IPS DF 6.9 (cell line): Measurements from ENCODE around the gene BUB1.
"Not testable (repeated sequence)": the region's sequence is repeated elsewhere in the genome, so short reads cannot be mapped to it uniquely, and the experiment has no call there.

ENCODE experiments used
- DNase-seq: peaks from one replicate; pipeline ENCODE4 v3.0.0-alpha.2; 2013; ENCODE audit warnings: low read depth, low spot score
- H3K27ac ChIP-seq: one replicate; pipeline ENCODE4 v1.5.1; 2013; ENCODE audit warnings: low read length, control low read depth
- H3K27me3 ChIP-seq: 2 replicates; pipeline ENCODE4 v1.6.1; 2013; ENCODE audit warnings: mild to moderate bottlenecking, low read length; ENCODE audit not compliant: control insufficient read depth, insufficient read depth
- H3K36me3 ChIP-seq: 2 replicates; pipeline ENCODE4 v1.6.1; 2013; ENCODE audit warnings: low read length; ENCODE audit not compliant: control insufficient read depth, insufficient read depth
- H3K4me1 ChIP-seq: 2 replicates; pipeline ENCODE4 v1.6.1; 2013; ENCODE audit warnings: low read length; ENCODE audit not compliant: control insufficient read depth, insufficient read depth
- H3K4me3 ChIP-seq: 2 replicates; pipeline ENCODE4 v1.5.1; 2013; ENCODE audit warnings: mild to moderate bottlenecking, low read length
- H3K9me3 ChIP-seq: 2 replicates; pipeline ENCODE4 v1.6.1; 2013; ENCODE audit warnings: low read length, inconsistent platforms; ENCODE audit not compliant: control insufficient read depth, insufficient read depth
- WGBS: extraction: QIAGEN DNeasy Blood & Tissue Kit; methylation state at CpG from one replicate; pipeline ENCODE4 v1.1.7; 2013; ENCODE audit warnings: mixed read lengths, missing lambda C conversion rate; ENCODE audit not compliant: insufficient read length, insufficient coverage; 5-methylcytosine and 5-hydroxymethylcytosine counted together

The BUB1 gene

GRCh38 chr2:110637093-110637492 lies 40.8 kb downstream of the BUB1 start:
- Histone ChIP-seq H3K36me3 (peaks cover 12% of the 10 kb centered on the region), H3K27me3 (no peaks in the 10 kb centered on the region)
- WGBS, result no CpG with 5 or more reads among the region's 1 CpG

DNA sequence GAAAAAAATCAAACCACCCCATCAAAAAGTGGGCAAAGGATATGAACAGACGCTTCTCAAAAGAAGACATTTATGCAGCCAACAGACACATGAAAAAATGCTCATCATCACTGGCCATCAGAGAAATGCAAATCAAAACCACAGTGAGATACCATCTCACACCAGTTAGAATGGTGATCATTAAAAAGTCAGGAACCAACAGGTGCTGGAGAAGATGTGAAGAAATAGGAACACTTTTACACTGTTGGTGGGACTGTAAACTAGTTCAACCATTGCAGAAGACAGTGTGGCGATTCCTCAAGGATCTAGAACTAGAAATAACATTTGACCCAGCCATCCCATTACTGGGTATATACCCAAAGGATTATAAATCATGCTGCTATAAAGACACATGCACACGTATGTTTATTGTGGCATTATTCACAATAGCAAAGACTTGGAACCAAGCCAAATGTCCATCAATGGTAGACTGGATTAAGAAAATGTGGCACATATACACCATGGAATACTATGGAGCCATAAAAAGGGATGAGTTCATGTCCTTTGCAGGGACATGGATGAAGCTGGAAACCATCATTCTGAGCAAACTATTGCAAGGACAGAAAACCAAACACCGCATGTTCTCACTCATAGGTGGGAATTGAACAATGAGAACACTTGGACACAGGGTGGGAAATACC lies 41.8 kb downstream of the BUB1 start:
- H3K9me3 ChIP-seq, H3K27ac ChIP-seq, DNase-seq, H3K27me3 ChIP-seq, H3K4me3 ChIP-seq, H3K4me1 ChIP-seq: not testable (repeated sequence)
- no CpG with 5 or more reads among the region's 4 CpGs for WGBS
- peaks cover 12% of the 10 kb centered on the region for H3K36me3 ChIP-seq

More at GRCh38 chr2:110637093-110637492, 40.8 kb downstream of the BUB1 start:
- Histone ChIP-seq H3K27ac (no peak overlapping the region), H3K4me3 (no peak overlapping the region), H3K9me3 (no peaks in the 10 kb centered on the region), H3K4me1 (no peaks in the 10 kb centered on the region)
- no peak for DNase-seq

GRCh38 chr2:110627348-110627747 lies 50.5 kb downstream of the BUB1 start:
- not testable (repeated sequence) for H3K9me3 ChIP-seq, DNase-seq, H3K27me3 ChIP-seq, H3K27ac ChIP-seq, H3K36me3 ChIP-seq, H3K4me1 ChIP-seq, H3K4me3 ChIP-seq
- WGBS, result no CpG with 5 or more reads among the region's 1 CpG

- not testable (repeated sequence) for H3K36me3 ChIP-seq, H3K27ac ChIP-seq, H3K4me1 ChIP-seq, H3K27me3 ChIP-seq, H3K4me3 ChIP-seq, H3K9me3 ChIP-seq, DNase-seq
- WGBS, result no CpG with 5 or more reads among the region's 9 CpGs
These were observed 58.4 kb downstream of the BUB1 start for GRCh38 chr2:110619326-110619939.

DNA sequence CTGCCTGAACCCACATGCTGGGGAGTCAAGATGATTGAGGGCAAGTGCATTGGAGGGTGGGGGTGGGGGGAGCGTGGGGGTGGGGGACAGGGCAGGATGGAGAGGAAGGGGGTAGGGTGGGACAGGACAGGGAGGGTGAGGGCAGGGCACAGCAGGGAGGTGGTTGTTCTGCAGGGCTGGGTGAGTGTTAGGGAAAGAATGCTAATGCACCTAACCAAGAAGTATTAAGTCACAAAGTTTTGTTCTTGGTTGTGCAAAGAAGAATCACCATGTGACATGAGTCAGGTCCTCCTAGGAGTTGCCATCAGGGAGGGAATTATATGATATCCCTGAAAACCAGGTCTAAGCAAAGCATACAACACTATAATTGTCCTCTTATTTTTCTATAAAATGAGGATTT lies 63.9 kb downstream of the BUB1 start:
- not testable (repeated sequence) for H3K36me3 ChIP-seq, DNase-seq, H3K27me3 ChIP-seq, H3K9me3 ChIP-seq, H3K27ac ChIP-seq, H3K4me3 ChIP-seq, H3K4me1 ChIP-seq
- no CpG with 5 or more reads among the region's 1 CpG for WGBS

- H3K9me3 ChIP-seq, DNase-seq, H3K27ac ChIP-seq, H3K27me3 ChIP-seq, H3K4me1 ChIP-seq, H3K36me3 ChIP-seq, H3K4me3 ChIP-seq: not testable (repeated sequence)
- WGBS, result no CpG with 5 or more reads among the region's 94 CpGs
These were observed 67.1 kb downstream of the BUB1 start for GRCh38 chr2:110610613-110611250.

- not testable (repeated sequence) for H3K27ac ChIP-seq, H3K9me3 ChIP-seq, H3K4me1 ChIP-seq, H3K4me3 ChIP-seq, DNase-seq, H3K36me3 ChIP-seq, H3K27me3 ChIP-seq
- no CpG with 5 or more reads among the region's 45 CpGs for WGBS
These were observed 67.8 kb downstream of the BUB1 start for GRCh38 chr2:110609843-110610612.

DNA sequence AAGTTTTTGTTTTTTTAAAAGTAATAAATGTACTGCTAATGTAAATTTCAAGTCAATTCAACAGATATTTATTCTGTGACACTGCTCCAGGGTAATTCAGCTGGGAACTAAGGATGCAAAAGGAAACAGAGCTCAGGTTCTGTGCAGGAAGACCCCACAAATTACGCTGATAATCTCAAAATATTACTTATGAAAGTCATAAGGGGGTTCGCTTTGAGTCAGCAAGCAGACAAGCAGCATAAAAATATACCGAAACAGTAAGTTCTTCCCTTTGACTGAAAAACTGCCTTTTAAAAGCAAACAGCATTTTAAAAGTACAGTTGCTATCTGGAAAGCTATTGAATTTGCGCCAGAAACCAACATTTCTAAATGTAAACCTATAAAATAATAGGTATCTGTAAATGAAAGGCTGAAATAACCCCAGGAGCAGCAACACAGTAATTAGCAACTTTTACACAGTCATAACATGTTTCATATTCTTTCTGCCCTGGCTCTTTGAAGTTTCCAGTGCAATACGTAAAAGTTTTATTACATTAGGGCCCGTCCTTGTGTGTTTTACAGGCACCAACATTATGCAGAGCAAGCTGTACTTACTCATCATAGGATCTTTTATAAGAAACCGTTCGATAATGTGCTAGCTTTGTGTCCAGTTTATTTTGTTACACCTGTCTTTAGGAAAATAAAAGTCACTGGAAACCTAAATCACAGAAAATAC lies 68.9 kb downstream of the BUB1 start:
- H3K27me3 ChIP-seq, H3K4me3 ChIP-seq, H3K36me3 ChIP-seq, H3K9me3 ChIP-seq, H3K27ac ChIP-seq, H3K4me1 ChIP-seq, DNase-seq: not testable (repeated sequence)
- no CpG with 5 or more reads among the region's 8 CpGs for WGBS

- H3K27me3 ChIP-seq, DNase-seq, H3K4me3 ChIP-seq, H3K4me1 ChIP-seq, H3K27ac ChIP-seq, H3K36me3 ChIP-seq, H3K9me3 ChIP-seq: not testable (repeated sequence)
- no CpG with 5 or more reads among the region's 12 CpGs for WGBS
These were observed 72.8 kb downstream of the BUB1 start for GRCh38 chr2:110605057-110605456.
